T-helper 2 cell (primary cell): ENCODE measurements around the gene ATAD3B.

Experiments used
- DNase-seq, 5 experiments: peaks; one replicate each; pipeline versions ENCODE4 v3.0.0 to v3.0.0-alpha.2; 2012 to 2022

Gene ATAD3B

GRCh38 chr1:1536019-1536937, 64.7 kb downstream of the ATAD3B start:
- DNase-seq = no peak

- DNase-seq = no peak
Measured at GRCh38 chr1:1536938-1537546, 65.5 kb downstream of the ATAD3B start.

- no peak for DNase-seq
Measured at GRCh38 chr1:1537626-1538250, 66.2 kb downstream of the ATAD3B start.

- no peak for DNase-seq
Measured at GRCh38 chr1:1538334-1538733, 66.8 kb downstream of the ATAD3B start.

- no peak for DNase-seq
Measured at GRCh38 chr1:1538989-1539309, 67.4 kb downstream of the ATAD3B start.

- DNase-seq = no peak
Measured at GRCh38 chr1:1539310-1540089, 67.9 kb downstream of the ATAD3B start.

GRCh38 chr1:1540090-1540817, 68.7 kb downstream of the ATAD3B start, which contains the start of gene TMEM240:
TMEM240 (minus strand) TSS chr1:1540624; CDS start chr1:1540346, 278 bp downstream.
- DNase-seq = peak in 4 of 5 experiments; percentile 19 to 69 (median 30)

- no peak for DNase-seq
Measured at GRCh38 chr1:1540818-1541628, 69.5 kb downstream of the ATAD3B start.

- DNase-seq = no peak
Measured at GRCh38 chr1:1541956-1542765, 70.6 kb downstream of the ATAD3B start.

GRCh38 chr1:1542766-1543705, 71.5 kb downstream of the ATAD3B start:
- DNase-seq = no peak

- DNase-seq = no peak
Measured at GRCh38 chr1:1543706-1544099, 72.1 kb downstream of the ATAD3B start.

- DNase-seq = no peak
Measured at GRCh38 chr1:1544544-1544943, 73.0 kb downstream of the ATAD3B start.
